ENCODE results near the gene ACAP3. TPM values are rescaled to one million over a fixed set of nuclear protein-coding genes. Genes with fewer than 3 reads are reported as not detected.

Gene ACAP3
- total and polyA plus RNA-seq, 10 of the 15 experiments (the other 5 are each of a cell fraction or from before 2014, with no cell fraction given) = 0.05 to 34.2 (median 7.1) TPM

DNA sequence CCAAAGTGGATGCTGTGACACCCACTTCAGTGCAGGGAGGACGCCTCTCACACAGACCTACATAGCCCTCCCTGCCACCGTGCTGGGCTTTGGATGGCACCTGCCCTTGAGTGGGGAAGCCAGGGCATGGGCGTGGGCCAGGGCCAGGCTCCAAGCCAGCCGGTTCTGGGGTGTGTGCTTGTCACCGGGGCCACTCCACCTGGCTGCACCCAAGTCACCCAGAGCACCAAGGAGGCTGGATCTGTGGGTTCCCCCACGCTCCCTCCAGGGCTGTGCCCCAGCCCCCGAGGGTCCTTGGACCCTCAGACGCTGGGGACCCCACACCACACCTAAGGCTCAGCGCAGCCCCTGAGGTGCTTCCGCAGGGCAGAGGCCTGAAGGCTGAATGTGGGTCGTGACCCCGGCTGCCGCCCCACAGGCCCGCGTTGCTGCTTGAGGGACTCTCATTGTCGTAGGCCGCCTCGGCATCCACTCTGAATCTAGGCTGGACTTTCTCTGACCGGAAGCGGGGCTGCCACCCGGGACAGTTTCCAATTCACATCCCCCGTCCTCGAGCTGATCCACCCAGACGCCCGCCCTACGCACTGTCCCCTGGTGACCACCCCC lies 49.2 kb upstream of the ACAP3 start:
- ATAC-seq (peak; percentile 16; the same call in 2 of the 3 replicates), DNase-seq (ENCODE audit: low read depth, low spot score) (no peak), FAIRE-seq (no peak)
- H3K4me2 ChIP-seq (ENCODE audit: control insufficient read depth, insufficient read depth) = no peak overlapping the region
- no peaks in the 10 kb centered on the region for H3K79me2 ChIP-seq (ENCODE audit: control insufficient read depth, insufficient read depth, low read length)
- no peak overlapping the region for H3K9ac ChIP-seq (ENCODE audit: control insufficient read depth, insufficient read depth, low read length)
- POLR2A ChIA-PET = no interaction called here
- peaks cover 5% of the 10 kb centered on the region for H3K4me1 ChIP-seq (ENCODE audit: control insufficient read depth, insufficient read depth, low read length)
- H3K36me3 ChIP-seq (ENCODE audit: control insufficient read depth in 2 of 2, insufficient read depth in 2 of 2, low read length in 1 of 2) = no peaks in the 10 kb centered on the region
- intact Hi-C loops (cut with micrococcal nuclease; ENCODE audit: unreplicated experiment) = no loop called here
- TF ChIP-seq, protein P1, sequence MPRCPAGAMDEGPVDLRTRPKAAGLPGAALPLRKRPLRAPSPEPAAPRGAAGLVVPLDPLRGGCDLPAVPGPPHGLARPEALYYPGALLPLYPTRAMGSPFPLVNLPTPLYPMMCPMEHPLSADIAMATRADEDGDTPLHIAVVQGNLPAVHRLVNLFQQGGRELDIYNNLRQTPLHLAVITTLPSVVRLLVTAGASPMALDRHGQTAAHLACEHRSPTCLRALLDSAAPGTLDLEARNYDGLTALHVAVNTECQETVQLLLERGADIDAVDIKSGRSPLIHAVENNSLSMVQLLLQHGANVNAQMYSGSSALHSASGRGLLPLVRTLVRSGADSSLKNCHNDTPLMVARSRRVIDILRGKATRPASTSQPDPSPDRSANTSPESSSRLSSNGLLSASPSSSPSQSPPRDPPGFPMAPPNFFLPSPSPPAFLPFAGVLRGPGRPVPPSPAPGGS (IDR thresholded peaks at IDR 0.05; ENCODE audit: borderline replicate concordance, insufficient read depth, low read depth, low read length, poor library complexity, severe bottlenecking) = no peak
- TF ChIP-seq POLR2A (IDR thresholded peaks at IDR 0.05; ENCODE audit: low read depth, low read length) (no peak), RUNX3 (IDR thresholded peaks at IDR 0.05; ENCODE audit: low read length) (no peak), KAT2A (conservative IDR thresholded peaks at IDR 0.05; ENCODE audit: control insufficient read depth, low read depth, low read length) (no peak), SRF (IDR thresholded peaks at IDR 0.05; ENCODE audit: low read depth in 2 of 2, low read length in 2 of 2) (no peak), ZNF24 (IDR thresholded peaks at IDR 0.05) (no peak), ZNF207 (IDR thresholded peaks at IDR 0.05; ENCODE audit: borderline replicate concordance) (no peak), IRF4 (IDR thresholded peaks at IDR 0.05; ENCODE audit: low read depth, low read length) (no peak), POLR2AphosphoS2 (IDR thresholded peaks at IDR 0.05; ENCODE audit: low read depth, low read length) (no peak), HDAC6 (IDR thresholded peaks at IDR 0.05; ENCODE audit: unreplicated experiment) (no peak), ATF7 (IDR thresholded peaks at IDR 0.05; ENCODE audit: low read depth) (no peak), TCF12 (IDR thresholded peaks at IDR 0.05; ENCODE audit: low read depth, low read length) (no peak), MXI1 (IDR thresholded peaks at IDR 0.05; ENCODE audit: low read depth, low read length) (no peak), FOS (IDR thresholded peaks at IDR 0.05; ENCODE audit: borderline replicate concordance, extremely low read depth, insufficient read length) (no peak), HDAC2 (IDR thresholded peaks at IDR 0.05) (no peak)
- TF ChIP-seq, protein P2, sequence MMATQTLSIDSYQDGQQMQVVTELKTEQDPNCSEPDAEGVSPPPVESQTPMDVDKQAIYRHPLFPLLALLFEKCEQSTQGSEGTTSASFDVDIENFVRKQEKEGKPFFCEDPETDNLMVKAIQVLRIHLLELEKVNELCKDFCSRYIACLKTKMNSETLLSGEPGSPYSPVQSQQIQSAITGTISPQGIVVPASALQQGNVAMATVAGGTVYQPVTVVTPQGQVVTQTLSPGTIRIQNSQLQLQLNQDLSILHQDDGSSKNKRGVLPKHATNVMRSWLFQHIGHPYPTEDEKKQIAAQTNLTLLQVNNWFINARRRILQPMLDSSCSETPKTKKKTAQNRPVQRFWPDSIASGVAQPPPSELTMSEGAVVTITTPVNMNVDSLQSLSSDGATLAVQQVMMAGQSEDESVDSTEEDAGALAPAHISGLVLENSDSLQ (IDR thresholded peaks at IDR 0.05) = no peak
- TF ChIP-seq, protein P3, sequence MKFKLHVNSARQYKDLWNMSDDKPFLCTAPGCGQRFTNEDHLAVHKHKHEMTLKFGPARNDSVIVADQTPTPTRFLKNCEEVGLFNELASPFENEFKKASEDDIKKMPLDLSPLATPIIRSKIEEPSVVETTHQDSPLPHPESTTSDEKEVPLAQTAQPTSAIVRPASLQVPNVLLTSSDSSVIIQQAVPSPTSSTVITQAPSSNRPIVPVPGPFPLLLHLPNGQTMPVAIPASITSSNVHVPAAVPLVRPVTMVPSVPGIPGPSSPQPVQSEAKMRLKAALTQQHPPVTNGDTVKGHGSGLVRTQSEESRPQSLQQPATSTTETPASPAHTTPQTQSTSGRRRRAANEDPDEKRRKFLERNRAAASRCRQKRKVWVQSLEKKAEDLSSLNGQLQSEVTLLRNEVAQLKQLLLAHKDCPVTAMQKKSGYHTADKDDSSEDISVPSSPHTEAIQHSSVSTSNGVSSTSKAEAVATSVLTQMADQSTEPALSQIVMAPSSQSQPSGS (IDR thresholded peaks at IDR 0.05; ENCODE audit: low read length) = no peak
- TF ChIP-seq, protein P4, sequence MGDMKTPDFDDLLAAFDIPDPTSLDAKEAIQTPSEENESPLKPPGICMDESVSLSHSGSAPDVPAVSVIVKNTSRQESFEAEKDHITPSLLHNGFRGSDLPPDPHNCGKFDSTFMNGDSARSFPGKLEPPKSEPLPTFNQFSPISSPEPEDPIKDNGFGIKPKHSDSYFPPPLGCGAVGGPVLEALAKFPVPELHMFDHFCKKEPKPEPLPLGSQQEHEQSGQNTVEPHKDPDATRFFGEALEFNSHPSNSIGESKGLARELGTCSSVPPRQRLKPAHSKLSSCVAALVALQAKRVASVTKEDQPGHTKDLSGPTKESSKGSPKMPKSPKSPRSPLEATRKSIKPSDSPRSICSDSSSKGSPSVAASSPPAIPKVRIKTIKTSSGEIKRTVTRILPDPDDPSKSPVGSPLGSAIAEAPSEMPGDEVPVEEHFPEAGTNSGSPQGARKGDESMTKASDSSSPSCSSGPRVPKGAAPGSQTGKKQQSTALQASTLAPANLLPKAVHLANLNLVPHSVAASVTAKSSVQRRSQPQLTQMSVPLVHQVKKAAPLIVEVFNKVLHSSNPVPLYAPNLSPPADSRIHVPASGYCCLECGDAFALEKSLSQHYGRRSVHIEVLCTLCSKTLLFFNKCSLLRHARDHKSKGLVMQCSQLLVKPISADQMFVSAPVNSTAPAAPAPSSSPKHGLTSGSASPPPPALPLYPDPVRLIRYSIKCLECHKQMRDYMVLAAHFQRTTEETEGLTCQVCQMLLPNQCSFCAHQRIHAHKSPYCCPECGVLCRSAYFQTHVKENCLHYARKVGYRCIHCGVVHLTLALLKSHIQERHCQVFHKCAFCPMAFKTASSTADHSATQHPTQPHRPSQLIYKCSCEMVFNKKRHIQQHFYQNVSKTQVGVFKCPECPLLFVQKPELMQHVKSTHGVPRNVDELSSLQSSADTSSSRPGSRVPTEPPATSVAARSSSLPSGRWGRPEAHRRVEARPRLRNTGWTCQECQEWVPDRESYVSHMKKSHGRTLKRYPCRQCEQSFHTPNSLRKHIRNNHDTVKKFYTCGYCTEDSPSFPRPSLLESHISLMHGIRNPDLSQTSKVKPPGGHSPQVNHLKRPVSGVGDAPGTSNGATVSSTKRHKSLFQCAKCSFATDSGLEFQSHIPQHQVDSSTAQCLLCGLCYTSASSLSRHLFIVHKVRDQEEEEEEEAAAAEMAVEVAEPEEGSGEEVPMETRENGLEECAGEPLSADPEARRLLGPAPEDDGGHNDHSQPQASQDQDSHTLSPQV (IDR thresholded peaks at IDR 0.05) = no peak
- H3K27ac ChIP-seq (ENCODE audit: control insufficient read depth, insufficient read depth) = no peak overlapping the region
- H4K20me1 ChIP-seq (ENCODE audit: control insufficient read depth, insufficient read depth) = no peaks in the 10 kb centered on the region
- no peak overlapping the region for H2AFZ ChIP-seq (ENCODE audit: control insufficient read depth, low read depth, low read length)
- in situ Hi-C loops (cut with MboI) = no loop called here
- no peaks in the 10 kb centered on the region for H3K9me3 ChIP-seq (replicated peaks; ENCODE audit: control insufficient read depth, insufficient read depth, low read length)
- WGBS (ENCODE audit: insufficient coverage, insufficient replicate concordance, low lambda C conversion rate, missing lambda C conversion rate) = 39% methylated on average over 26 of the region's 26 CpGs
- CTCF ChIA-PET = no interaction called here
- BruUV-seq (replicated peaks) = no TSS peak
- SMC1A ChIA-PET (ENCODE audit: uncharacterized antibody, unreplicated experiment) = no interaction called here
- H3K27me3 ChIP-seq (replicated peaks in 1 of 2; ENCODE audit: control insufficient read depth in 2 of 2, insufficient read depth in 2 of 2, low read length in 1 of 2) = peaks cover 0 to 3% of the 10 kb centered on the region in 2 experiments; a peak in 2 of 4 replicates
- RAD21 ChIA-PET (ENCODE audit: unreplicated experiment) = no interaction called here
- no peak overlapping the region for H3K4me3 ChIP-seq
